SK-N-SH treated with all-trans-retinoic acid at 6 μM for 48 hours (cell line): ENCODE measurements around the gene CCDC120.

Experiments used
- CREB5 ChIP-seq: fragments of 250-450 bp; sonication (Bioruptor Pico); IDR thresholded peaks from 2 replicates; pipeline ENCODE4 v1.5.1; 2020; ENCODE audit warnings: low read depth, mild to moderate bottlenecking, moderate library complexity
- CSDC2 ChIP-seq: fragments of 250-450 bp; sonication (Bioruptor Pico); IDR thresholded peaks from 2 replicates; pipeline ENCODE4 v1.5.0; 2020; ENCODE audit warnings: mild to moderate bottlenecking, moderate library complexity

GRCh38 chrX:49042581-49043219 lies 16.1 kb upstream of the CCDC120 start:
- TF ChIP-seq CSDC2 (no peak), CREB5 (CRISPR knock-in tag) (no peak)
